HG02588 (cell line): ENCODE data around the gene RPA1.
"Not testable (repeated sequence)": the region's sequence is repeated elsewhere in the genome, so short reads cannot be mapped to it uniquely, and the experiment has no call there.

Experiments used
- ATAC-seq: cut with Tn5 transposase; IDR thresholded peaks from one replicate; pipeline ENCODE4 v1.9.1; 2021; ENCODE audit warnings: mild to moderate bottlenecking, moderate library complexity; ENCODE audit not compliant: unreplicated experiment

RPA1 gene

GRCh38 chr17:1813088-1813487, 16.7 kb upstream of the RPA1 start:
- ATAC-seq: no peak

- no peak for ATAC-seq
These were observed 9.1 kb upstream of the RPA1 start for GRCh38 chr17:1820528-1821252.

GRCh38 chr17:1829216-1829591, 601 bp upstream of the RPA1 start:
- ATAC-seq: no peak

- no peak for ATAC-seq
These were observed 483 bp downstream of the RPA1 start for GRCh38 chr17:1830288-1830687.

GRCh38 chr17:1834380-1835149, 4.8 kb downstream of the RPA1 start:
- peak; percentile 50 for ATAC-seq

GRCh38 chr17:1839516-1839915, 9.7 kb downstream of the RPA1 start:
- no peak for ATAC-seq

- ATAC-seq: no peak
These were observed 14.1 kb downstream of the RPA1 start for GRCh38 chr17:1843947-1844346.

- no peak for ATAC-seq
These were observed 17.4 kb downstream of the RPA1 start for GRCh38 chr17:1847191-1847590.

- no peak for ATAC-seq
These were observed 22.5 kb downstream of the RPA1 start for GRCh38 chr17:1852327-1852726.

- ATAC-seq: no peak
These were observed 23.9 kb downstream of the RPA1 start for GRCh38 chr17:1853698-1854097.

GRCh38 chr17:1856462-1856861, 26.7 kb downstream of the RPA1 start:
- ATAC-seq: not testable (repeated sequence)

- ATAC-seq: no peak
These were observed 31.2 kb downstream of the RPA1 start for GRCh38 chr17:1860978-1861377.

GRCh38 chr17:1861391-1862010, 31.7 kb downstream of the RPA1 start:
- no peak for ATAC-seq

GRCh38 chr17:1865252-1866037, 35.6 kb downstream of the RPA1 start:
- ATAC-seq: no peak

- ATAC-seq: no peak
These were observed 37.5 kb downstream of the RPA1 start for GRCh38 chr17:1867307-1867706.

GRCh38 chr17:1868090-1868489, 38.3 kb downstream of the RPA1 start:
- no peak for ATAC-seq

- ATAC-seq: no peak
These were observed 40.8 kb downstream of the RPA1 start for GRCh38 chr17:1870592-1870991.

GRCh38 chr17:1871756-1872155, 42.0 kb downstream of the RPA1 start:
- ATAC-seq: no peak

- no peak for ATAC-seq
These were observed 42.4 kb downstream of the RPA1 start for GRCh38 chr17:1872254-1872653.

- no peak for ATAC-seq
These were observed 43.2 kb downstream of the RPA1 start for GRCh38 chr17:1872976-1873375.

- no peak for ATAC-seq
These were observed 43.6 kb downstream of the RPA1 start for GRCh38 chr17:1873418-1873817.
